Measurements from ENCODE around the gene CASP9.
A peak's percentile ranks its signal among the peaks of the same experiment; 100 is the strongest.

The CASP9 gene

DNA sequence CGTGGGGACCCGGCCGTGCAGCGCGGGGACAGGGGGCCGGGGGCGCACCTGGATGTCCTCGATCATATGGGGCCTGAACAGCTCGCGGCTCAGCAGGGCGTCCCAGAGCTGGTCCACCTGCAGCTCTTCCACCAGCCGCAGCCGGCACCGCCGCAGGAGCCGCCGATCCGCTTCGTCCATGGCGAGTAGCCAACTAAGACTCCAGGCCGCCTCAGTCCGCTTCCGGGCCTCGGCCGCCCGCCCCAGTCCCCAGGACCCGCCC is at the start of gene CASP9:
Gene CASP9 (minus strand): TSS at position 195 of the 262 bp plus-strand sequence. CDS start 15 bp downstream, at position 180.
- DNase-seq: no peak

DNA sequence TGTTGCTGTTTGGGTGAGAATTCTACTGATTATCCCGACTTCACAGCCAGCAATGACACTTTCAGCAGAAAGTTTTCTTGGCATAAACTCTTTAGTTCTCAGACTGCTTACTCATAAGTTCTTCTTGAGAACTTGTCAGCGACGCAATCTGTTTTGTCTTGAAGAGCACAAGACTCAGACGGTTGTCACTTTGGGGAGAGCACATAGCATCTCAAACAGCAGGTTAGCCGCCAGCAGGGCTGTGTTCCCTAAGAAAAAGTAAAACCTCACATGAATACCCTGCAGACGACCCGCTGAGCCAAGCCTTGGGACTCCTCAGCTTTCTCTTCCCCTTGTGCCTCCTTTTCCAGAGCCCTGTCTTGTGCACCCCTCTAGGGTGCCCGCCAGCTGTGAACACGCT is 49.5 kb upstream of the CASP9 start:
- DNase-seq: no peak

DNA sequence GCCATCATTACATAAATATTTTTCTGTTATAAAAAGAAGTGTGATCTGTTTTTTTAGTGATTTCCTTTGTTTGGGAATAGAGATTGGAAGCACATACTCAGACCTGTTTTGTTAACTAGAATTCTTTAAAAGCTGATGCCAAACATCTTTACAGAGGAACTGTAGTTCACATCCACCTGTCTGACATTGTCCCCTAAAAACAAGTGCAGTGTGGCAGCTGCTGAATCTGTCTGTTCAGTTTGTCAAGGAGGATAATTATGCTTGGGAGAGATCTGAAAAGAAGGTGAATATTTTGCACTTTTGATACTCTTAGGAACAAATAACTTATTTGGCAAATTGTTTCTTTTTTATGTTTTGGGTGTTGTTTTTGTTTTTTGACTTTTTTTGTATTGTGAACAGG is 47.3 kb upstream of the CASP9 start:
- no peak for DNase-seq

DNA sequence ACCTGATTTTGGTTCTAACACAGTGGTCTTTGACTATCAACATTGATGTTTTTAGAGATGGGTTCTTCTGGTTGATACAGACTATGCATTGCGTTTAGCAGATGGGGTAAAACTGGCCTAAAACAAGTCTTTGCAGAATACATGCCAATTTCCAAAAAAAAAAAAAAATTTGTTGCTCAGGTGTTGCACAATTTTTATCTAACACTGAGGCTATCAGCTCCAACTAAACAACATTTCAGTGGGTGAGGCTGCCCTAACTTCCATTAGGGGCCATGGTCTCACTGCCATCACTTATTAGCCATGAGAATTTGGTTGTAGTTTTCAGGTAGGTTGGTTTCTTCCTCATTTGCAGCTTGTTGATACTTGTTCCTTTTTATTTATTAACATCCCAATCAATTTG is 46.8 kb upstream of the CASP9 start:
- no peak for DNase-seq

DNA sequence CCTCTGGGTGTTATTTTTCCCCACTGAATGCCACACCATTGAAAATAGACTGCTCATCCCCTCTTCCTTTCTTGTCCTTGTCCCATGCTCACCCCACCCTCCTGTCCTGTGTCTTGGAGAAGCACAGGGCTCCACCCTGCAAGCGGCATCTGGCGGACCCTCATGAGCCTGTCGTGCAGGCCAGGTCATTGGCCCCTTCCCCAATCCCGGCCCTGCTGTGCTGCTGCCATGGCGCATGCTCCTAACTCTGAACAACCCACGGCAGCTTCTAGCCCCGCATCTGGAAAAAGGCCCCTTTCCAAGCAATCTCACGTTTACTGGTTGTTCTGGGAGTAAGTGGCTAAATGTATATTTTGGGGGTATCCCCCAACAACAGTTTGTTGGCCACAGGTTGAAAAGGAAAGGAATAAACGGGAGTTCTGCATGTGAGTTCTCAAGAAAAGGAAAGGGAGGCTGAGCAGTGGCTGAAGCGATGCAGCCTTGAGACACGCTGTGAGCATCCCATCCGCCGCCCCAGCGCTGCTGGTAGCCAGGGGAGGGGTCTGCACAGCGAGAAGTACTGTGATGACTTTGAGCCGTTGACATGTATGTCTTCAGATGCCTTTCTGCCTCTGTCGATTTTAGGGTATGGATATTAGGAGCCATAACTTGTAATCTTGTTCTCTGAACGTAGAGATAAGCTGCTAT is 44.5 kb upstream of the CASP9 start:
- DNase-seq: no peak

DNA sequence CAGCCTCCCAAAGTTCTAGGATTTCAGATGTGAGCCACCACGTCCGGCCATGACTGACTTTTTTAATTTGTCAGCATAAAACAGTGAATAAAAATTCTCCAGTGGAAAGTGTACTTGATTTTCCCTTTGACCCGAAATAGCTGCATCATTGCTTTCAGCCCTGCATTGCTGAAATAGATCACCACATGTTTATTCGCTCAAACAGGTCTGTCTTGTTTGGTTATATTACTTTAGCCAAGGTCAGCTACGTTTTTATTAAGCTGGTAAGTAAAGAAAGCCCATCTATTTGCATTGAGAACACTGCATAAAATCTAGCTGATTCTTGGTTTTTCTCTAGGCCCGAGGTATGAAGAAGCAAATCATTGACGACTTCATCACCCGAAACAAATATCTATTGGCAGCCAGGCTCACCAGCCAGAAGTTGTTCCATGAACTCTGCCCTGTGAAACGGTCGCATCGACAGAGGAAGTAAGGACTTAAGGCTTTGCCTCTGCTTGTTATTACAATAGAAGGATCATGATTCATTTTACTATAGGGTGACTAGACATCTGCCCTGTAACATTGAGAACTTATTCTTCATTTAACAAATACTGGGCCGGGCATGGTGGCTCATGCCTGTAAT is 35.3 kb upstream of the CASP9 start:
- DNase-seq: no peak

DNA sequence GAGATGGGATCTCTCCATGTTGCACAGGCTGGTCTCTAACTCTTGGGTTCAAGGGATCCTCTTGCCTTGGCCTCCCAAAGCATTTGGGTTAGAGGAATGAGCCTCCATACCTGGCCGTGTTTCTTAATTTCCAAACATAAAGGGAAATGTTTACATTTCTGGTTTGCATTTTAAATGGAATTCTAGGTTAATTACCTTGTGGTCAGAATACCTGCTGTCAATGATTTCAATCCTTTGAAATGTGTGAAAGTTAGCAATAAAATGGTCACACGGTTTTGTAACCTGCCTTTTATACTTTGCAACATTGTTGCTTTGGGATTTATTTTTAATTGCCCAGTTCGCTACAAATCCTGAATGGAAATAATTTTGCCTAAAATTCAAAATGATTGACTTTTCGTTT is 34.5 kb upstream of the CASP9 start:
- DNase-seq: no peak

DNA sequence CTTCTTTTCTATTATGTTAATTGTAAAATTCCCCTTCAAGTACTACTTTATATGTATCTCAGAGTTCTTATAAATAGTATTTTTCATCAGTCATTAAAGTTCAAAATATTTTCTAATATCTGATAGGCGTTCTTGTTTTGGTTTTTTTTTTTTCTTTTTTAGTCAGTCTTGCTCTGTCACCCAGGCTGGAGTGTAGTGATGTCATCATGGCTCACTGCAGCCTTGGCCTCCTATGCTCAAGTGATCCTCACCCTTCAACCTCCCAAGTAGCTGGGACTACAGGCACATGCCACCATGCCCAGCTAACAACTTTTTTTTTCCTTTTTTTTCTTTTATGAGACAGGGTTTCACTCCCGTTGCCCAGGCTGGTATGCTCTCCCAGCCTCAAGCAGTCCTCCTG is 33.6 kb upstream of the CASP9 start:
- no peak for DNase-seq

DNA sequence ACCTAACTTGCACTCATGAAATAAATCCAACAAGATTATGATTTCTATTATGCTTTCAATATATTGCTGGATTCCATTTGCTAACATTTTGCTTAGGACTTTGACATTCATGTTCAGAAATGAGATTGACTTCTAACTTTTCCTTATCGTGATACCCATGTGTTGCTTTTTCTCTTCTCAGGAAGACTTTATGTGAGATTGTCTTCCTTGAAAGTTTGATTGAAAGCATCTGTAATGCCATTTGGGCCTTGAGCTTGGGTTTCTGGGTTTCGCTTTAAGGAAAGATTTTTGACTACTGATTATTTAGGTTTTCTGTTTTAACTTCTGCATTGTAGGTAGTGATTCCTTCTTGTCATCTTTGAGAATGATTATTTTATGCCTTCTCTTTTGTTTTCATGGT is 33.0 kb upstream of the CASP9 start:
- no peak for DNase-seq

DNA sequence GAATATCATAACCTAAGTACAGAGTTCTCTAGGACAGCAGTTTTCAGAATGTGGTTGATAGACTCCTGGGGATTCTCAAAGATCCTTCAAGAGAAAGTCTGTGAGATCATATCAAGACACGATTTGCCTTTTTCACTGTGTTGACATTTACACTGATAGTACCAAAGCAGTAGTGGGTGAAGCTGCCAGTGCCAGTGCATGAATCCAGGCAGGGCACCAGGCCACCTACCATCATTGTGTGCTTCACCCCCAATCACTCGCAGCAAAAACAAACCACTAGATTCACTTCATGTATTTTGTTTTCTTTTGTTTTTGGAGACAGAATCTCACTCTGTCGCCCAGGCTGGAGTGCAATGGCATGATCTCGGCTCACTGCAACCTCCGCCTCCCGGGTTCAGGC is 26.6 kb upstream of the CASP9 start:
- no peak for DNase-seq

DNA sequence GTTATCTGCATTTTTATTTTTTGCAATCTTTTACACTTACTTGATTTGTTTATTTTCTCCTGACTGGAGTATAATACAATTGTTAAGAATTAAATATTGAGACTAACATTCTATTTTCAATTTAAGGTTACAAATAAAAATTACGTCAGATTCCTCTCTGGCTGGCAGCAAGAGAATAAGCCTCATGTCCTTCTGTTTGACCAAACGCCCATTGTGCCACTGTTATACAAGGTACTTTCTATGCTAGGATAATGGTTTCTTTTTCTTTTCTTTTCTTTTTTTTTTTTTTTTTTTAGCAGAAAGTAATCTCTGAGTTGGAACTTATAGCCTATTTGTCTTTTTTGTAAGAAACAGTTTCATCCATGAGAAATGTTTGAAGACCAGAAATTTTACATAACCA is 22.6 kb upstream of the CASP9 start:
- no peak for DNase-seq

DNA sequence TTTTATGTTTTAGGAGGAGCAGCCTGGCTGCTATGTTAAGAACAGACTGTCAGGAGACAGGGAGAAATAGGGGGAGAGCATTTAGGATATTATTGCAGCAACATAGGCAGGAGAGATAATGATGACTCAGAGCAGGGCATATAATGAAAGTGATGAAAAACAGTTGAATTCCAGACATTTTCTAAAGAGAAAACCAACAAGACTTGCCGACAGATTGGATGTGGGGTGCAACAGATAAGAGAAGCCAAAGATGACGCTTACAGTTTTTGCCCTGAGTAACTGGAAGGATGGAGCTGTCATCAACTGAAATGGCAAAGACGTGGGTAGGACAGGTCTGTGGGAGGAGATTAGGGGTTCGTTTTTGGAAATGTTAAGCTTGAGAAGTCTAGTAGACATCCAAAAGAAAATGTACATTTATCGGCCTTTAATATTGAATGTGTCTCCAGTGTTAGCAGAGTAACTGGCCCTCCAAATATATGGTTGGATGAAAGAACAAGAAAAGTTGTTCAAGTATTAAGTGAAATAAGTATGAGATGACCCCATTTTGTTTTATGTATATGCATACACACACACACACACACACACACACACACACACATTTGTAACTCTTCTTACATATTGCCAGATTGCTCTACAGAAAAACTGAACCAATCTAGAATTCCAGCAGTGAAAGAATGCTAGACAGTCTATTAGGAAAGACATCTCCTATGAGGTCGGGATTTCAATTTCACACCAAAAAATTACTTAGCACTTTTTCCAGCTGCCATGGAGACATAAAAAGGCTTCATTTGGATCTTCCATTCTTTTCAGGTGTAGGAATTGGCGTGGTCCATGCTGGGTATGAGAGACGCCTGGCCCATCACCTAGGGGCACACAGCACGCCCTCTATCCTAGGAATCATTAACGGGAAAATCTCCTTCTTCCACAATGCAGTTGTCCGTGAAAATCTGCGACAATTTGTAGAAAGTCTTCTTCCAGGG is 19.9 kb upstream of the CASP9 start:
- DNase-seq: no peak

DNA sequence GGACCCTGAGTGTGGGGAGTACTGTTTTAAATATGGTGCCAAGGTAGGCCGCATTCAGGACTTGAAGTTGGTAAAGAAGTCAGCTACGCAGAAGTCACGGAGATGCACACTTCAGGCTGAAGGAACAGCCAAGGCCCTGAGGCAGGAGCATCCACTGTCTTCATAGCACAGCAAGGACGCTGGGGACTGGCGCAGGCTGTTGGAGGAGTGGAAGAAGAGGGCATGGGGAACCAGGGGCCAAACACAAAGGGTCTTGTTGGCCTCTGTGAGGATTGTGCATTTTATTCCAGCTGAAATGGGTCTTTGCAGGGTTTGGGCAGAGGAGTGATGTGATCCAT is 19.2 kb upstream of the CASP9 start:
- DNase-seq: no peak

DNA sequence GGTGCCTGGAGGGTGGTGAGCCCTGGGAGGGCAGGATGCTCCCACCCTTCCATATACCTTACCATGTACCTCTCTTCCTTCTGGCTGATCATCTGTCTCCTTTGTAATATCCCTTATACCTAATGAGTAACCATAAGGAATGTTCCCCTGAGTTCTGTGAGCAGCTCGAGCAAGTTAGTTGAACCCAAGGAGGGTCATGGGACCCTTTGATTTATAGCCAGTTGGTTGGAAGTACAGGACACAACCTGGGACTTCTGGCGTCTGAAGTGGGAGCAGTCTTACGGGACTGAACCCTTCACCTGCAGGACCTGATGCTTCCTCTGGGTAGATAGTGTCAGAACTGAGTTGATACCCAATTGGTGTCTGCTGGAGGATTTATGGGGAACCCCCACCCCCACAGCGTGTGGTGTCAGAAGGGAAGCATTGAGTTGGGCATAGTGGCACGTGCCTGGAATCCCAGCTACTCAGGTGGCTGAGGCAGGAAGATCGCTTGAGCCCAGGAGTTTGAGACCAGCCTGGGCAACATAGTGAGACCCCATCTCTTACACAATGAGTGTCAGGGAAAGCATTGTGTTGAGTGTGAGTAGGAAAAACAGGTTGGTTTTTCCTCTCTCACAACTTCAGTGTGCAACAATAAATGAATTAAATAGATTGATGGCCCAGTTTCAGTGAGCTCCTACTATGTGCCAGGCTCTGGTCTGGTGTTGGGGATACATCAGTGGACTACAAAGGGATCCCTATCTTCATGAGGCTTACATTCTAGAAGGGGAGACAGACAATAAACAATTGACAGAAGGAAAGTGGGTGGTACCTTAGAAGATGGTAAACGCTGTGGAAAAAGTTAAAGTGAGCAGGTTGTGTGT is 18.6 kb upstream of the CASP9 start:
- DNase-seq: no peak

DNA sequence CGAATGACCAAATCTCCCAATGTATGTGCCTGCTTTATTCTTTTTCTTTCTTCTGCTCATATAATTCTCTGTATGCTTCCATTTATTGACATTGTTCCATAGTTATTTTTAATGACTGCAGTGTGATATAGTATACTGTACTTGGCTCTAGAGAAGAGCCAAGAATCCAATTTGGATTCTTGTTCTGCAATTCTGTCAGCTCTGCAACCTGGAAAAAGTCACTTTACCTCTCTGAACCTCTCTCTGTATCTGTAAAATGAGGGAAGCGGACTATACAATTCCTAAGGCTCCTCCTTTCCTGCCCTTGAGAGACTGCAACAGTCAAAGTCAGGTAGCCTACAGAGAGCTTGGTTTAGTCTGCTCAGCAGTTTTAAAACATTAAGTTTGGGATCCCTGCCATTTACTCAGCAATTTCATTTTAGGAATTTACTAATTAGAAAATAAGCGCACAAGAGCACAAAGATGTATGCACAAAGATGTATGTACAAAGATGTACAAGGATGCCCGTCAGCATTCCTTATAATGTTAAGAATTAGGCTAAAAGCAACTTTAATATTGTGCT is 17.3 kb upstream of the CASP9 start:
- DNase-seq: no peak

DNA sequence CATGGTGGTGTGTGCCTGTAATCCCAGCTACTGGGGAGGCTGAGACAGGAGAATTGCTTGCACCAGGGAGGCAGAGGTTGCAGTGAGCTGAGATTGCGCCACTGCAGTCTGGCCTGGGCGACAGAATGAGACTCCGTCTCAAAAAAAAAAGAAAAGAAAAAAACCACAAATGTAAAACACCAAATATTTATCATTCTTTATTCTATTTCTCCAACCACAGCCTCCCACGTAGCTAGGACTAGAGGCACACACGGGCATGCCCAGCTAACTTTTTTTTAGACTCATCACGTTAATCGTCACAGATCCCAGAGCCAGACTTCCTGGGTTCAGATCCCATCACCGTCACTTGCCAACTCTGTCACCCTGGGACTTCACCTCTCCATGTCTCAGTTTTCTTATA is 16.2 kb upstream of the CASP9 start:
- DNase-seq: no peak

DNA sequence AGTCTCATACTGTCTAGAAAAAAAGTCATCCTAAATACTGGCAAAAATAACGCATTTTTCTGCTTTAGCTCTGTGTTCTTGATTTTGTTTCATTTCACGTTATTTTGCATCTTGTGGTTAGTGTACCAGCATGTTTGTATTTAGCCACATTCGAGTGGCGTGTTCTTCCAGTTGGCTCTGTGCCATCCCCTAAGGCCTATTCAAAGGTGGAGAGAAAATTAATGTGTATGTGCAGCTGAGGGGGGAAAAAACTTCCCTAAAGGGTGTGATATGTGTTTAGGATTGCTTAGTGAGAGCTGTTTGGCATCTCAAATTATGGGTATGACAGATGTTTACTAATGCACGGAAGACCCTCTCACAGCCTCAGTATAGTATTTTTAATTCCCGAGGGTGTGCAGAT is 14.8 kb upstream of the CASP9 start:
- no peak for DNase-seq

DNA sequence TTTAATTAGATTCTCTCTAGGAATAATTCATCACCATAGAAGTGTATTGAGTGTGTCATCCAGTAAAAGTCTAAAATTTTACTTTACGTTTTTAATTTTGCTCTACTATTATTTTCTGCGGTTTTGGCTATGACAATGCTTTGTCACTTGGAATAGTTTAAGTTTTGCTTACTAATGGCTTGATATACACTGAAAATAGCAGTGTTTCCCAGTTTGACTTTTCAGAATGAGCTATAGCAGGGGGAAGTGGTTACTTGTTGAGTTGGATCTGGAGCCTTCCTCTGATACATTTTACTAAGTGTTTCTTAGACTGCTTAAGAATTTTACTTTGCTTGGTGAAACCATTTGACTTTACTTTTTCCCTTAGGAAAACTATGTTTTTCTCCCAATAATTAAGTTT is 7.7 kb upstream of the CASP9 start:
- DNase-seq: no peak

DNA sequence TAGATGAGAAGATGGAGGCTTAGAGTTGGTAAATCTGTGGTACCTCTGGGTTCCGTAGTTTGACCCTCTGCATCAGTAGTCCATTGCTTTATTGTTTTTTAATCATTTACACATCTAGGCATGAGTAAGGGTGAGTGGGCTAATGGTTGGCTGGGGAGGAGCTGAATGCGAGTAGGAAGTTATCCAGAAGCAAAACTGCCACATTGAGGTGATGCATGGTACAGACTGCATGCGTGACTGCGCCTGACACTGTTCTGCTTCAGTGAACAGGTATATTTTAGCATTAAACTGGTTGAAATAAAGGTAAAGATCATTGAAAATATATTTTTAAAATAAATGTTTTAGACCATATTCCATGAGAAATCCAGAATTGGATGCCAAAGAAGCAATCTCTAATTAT is 7.0 kb upstream of the CASP9 start:
- no peak for DNase-seq

DNA sequence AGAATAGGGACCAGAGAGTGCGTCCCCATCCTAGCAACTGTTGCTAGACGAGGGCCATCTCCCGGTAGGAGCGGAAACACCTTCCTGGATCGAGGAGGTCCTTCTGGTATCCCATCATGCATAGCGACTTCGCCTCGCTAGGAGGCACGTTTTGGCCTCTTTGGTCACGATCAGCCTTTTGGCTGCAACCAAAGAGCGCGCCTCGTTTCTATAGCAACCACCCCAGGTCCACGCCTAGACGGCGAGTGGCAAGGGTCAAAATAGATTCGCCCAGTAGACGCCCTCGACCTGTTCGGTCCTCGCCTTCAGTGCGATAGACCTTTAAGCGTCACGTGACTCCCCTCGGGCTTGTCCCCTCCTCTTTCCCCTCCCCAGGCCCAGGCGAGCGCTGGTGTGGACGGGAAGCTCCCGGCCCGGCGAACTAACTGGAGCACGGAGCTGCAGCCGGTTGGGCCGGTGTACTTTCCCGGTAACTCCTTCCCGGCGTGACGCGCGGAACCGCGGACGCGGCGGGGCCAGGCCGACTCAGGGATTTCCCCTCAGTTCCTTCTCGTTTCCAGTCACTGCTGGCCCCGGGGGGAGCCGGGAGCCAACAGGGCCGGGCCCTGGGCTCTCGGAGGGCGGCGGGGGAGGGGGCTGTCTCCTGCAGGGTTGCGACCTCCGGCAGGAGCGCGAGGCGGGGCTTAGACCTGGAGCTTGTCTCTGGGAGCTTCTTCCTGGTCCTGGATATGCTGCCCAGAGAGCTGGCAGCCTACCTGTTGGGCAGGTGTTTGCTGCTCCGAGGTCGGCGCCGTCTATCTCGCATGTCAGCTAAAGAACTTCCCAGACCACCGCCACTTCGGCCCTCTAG is 2.7 kb upstream of the CASP9 start, which contains the start of gene DNAJC16:
Gene DNAJC16 (plus strand): TSS at position 359 of the 850 bp plus-strand sequence. CDS start 2,258 bp downstream, outside the sequence.
- peak; percentile 94 for DNase-seq

DNA sequence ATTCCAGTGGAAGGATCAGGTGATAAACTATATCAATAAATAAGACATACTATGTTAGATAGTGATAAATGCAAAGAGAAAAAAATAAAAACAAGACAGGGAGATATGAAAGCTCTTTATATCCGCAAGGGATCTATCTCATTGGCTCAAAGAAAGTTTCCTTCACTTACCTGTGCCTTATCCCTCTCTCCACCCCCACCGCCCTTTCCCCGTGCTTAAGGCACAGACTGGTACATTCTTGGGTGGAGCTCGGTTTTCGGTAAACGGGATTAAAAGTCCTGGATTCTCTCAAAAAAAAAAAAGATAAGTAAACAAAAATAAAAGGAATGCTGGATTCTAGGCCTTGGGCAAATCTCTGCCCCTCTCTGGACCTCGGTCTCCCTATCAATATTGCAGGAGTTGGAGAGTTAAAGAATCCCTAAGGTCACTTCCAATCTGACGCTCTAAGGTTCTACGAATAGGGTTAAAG is 2.0 kb upstream of the CASP9 start:
- no peak for DNase-seq

Data from activated CD4-positive, alpha-beta T cell treated with anti-CD3 and anti-CD28 coated beads, Interleukin-2, amount 50 U/mL, for 1 hour (primary cell).